ENCODE data around the gene TTC13. TPM values are rescaled to one million over a fixed set of nuclear protein-coding genes. Genes with fewer than 3 reads are reported as not detected.
"Not testable (repeated sequence)": the region's sequence is repeated elsewhere in the genome, so short reads cannot be mapped to it uniquely, and the experiment has no call there.

The TTC13 gene
- total RNA-seq, 1 experiment from 2014 or later, result 36.2 TPM

GRCh38 chr1:230987448-230987847 is 8.8 kb upstream of the TTC13 start:
- DNase-seq (ENCODE audit: low spot score), result no peak

GRCh38 chr1:230986976-230987375 is 8.3 kb upstream of the TTC13 start:
- peak; percentile 83 for DNase-seq (ENCODE audit: low spot score)

- DNase-seq (ENCODE audit: low spot score), result no peak
Observed at GRCh38 chr1:230985711-230986110, 7.0 kb upstream of the TTC13 start.

- not testable (repeated sequence) for DNase-seq (ENCODE audit: low spot score)
Observed at GRCh38 chr1:230984622-230985515, 6.2 kb upstream of the TTC13 start.

GRCh38 chr1:230983811-230984210 is 5.2 kb upstream of the TTC13 start:
- no peak for DNase-seq (ENCODE audit: low spot score)

- no peak for DNase-seq (ENCODE audit: low spot score)
Observed at GRCh38 chr1:230982696-230983095, 4.0 kb upstream of the TTC13 start.

GRCh38 chr1:230979952-230980351 is 1.3 kb upstream of the TTC13 start:
- no peak for DNase-seq (ENCODE audit: low spot score)

GRCh38 chr1:230979389-230979716 is 692 bp upstream of the TTC13 start:
- no peak for DNase-seq (ENCODE audit: low spot score)

GRCh38 chr1:230977761-230978490 is 735 bp downstream of the TTC13 start:
- peak; percentile 29 for DNase-seq (ENCODE audit: low spot score)

GRCh38 chr1:230976825-230977747 is 1.6 kb downstream of the TTC13 start:
- no peak for DNase-seq (ENCODE audit: low spot score)

- DNase-seq (ENCODE audit: low spot score), result no peak
Observed at GRCh38 chr1:230976360-230976759, 2.3 kb downstream of the TTC13 start.

GRCh38 chr1:230975636-230976035 is 3.0 kb downstream of the TTC13 start:
- no peak for DNase-seq (ENCODE audit: low spot score)

GRCh38 chr1:230972855-230973271 is 5.8 kb downstream of the TTC13 start:
- DNase-seq (ENCODE audit: low spot score), result peak; percentile 50

GRCh38 chr1:230971771-230972170 is 6.9 kb downstream of the TTC13 start:
- DNase-seq (ENCODE audit: low spot score), result no peak

GRCh38 chr1:230970432-230970831 is 8.2 kb downstream of the TTC13 start:
- no peak for DNase-seq (ENCODE audit: low spot score)

- DNase-seq (ENCODE audit: low spot score), result no peak
Observed at GRCh38 chr1:230966358-230966873, 12.2 kb downstream of the TTC13 start.

- DNase-seq (ENCODE audit: low spot score), result no peak
Observed at GRCh38 chr1:230965535-230965934, 13.1 kb downstream of the TTC13 start.

- DNase-seq (ENCODE audit: low spot score), result no peak
Observed at GRCh38 chr1:230964896-230965295, 13.8 kb downstream of the TTC13 start.

GRCh38 chr1:230958370-230958769 is 20.3 kb downstream of the TTC13 start:
- DNase-seq (ENCODE audit: low spot score), result no peak

GRCh38 chr1:230957580-230957989 is 21.1 kb downstream of the TTC13 start:
- DNase-seq (ENCODE audit: low spot score), result no peak

GRCh38 chr1:230950404-230950803 is 28.3 kb downstream of the TTC13 start:
- no peak for DNase-seq (ENCODE audit: low spot score)

- no peak for DNase-seq (ENCODE audit: low spot score)
Observed at GRCh38 chr1:230948903-230949302, 29.8 kb downstream of the TTC13 start.
